CD4-positive, alpha-beta T cell treated with Interleukin-2 at 100 ng/mL for 4 hours (primary cell): ENCODE measurements around the gene SELENOP.
"Not testable (repeated sequence)": the region's sequence is repeated elsewhere in the genome, so short reads cannot be mapped to it uniquely, and the experiment has no call there.

Experiments used
- DNase-seq: peaks from one replicate; pipeline ENCODE4 v3.0.0-alpha.2; 2020; ENCODE audit warnings: low spot score

Gene SELENOP

GRCh38 chr5:42826757-42827515 lies 15.2 kb upstream of the SELENOP start:
- DNase-seq, result no peak

- no peak for DNase-seq
Measured at GRCh38 chr5:42825422-42826148, 13.9 kb upstream of the SELENOP start.

- no peak for DNase-seq
Measured at GRCh38 chr5:42824347-42824976, 12.8 kb upstream of the SELENOP start.

GRCh38 chr5:42822548-42822947 lies 10.9 kb upstream of the SELENOP start:
- DNase-seq, result no peak

GRCh38 chr5:42819745-42820144 lies 8.1 kb upstream of the SELENOP start:
- DNase-seq, result no peak

- not testable (repeated sequence) for DNase-seq
Measured at GRCh38 chr5:42816546-42816945, 4.9 kb upstream of the SELENOP start.

GRCh38 chr5:42813533-42813932 lies 1.8 kb upstream of the SELENOP start:
- DNase-seq, result no peak

GRCh38 chr5:42812620-42813019 lies 928 bp upstream of the SELENOP start:
- DNase-seq, result no peak

GRCh38 chr5:42810834-42811590 lies 680 bp downstream of the SELENOP start:
- no peak for DNase-seq

- no peak for DNase-seq
Measured at GRCh38 chr5:42808888-42809611, 2.6 kb downstream of the SELENOP start.

- no peak for DNase-seq
Measured at GRCh38 chr5:42807722-42808447, 3.8 kb downstream of the SELENOP start.

GRCh38 chr5:42806701-42807262 lies 4.9 kb downstream of the SELENOP start:
- no peak for DNase-seq

- DNase-seq, result no peak
Measured at GRCh38 chr5:42806004-42806700, 5.5 kb downstream of the SELENOP start.

GRCh38 chr5:42804717-42805339 lies 6.9 kb downstream of the SELENOP start:
- no peak for DNase-seq

GRCh38 chr5:42801516-42802166 lies 10.1 kb downstream of the SELENOP start:
- no peak for DNase-seq

GRCh38 chr5:42800748-42801330 lies 10.9 kb downstream of the SELENOP start:
- no peak for DNase-seq

GRCh38 chr5:42799668-42800114 lies 12.0 kb downstream of the SELENOP start:
- DNase-seq, result no peak

GRCh38 chr5:42799241-42799608 lies 12.5 kb downstream of the SELENOP start:
- DNase-seq, result no peak
